Thymus (tissue), 11 donors: ENCODE results near the gene PITPNM3. TPM values are rescaled to one million over a fixed set of nuclear protein-coding genes. Genes with fewer than 3 reads are reported as not detected.
A peak's percentile ranks its signal among the peaks of the same experiment; 100 is the strongest.

Source experiments
- DNase-seq, 9 donors: peaks; one replicate each; pipeline ENCODE4 v3.0.0-alpha.2; 2013; ENCODE audit warnings: low spot score in 9 of 9, low read depth in 6 of 9, missing footprints in 1 of 9
- H3K27ac ChIP-seq, 2 donors: one replicate each; pipeline ENCODE4 v1.5.1; 2013; ENCODE audit warnings: control low read depth in 1 of 2, low read depth in 1 of 2, low read length in 1 of 2, mild to moderate bottlenecking in 1 of 2, moderate library complexity in 1 of 2
- H3K27me3 ChIP-seq, 2 donors: one replicate each; pipeline ENCODE4 v1.5.1; 2013; ENCODE audit warnings: low read length in 1 of 2; ENCODE audit not compliant: control insufficient read depth in 2 of 2, insufficient read depth in 1 of 2
- H3K36me3 ChIP-seq, 2 donors: one replicate each; pipeline ENCODE4 v1.5.1; 2013; ENCODE audit warnings: low read length in 1 of 2, mild to moderate bottlenecking in 1 of 2, moderate library complexity in 1 of 2; ENCODE audit not compliant: control insufficient read depth in 2 of 2, insufficient read depth in 2 of 2
- H3K4me1 ChIP-seq, 2 donors: one replicate each; pipeline ENCODE4 v1.5.1; 2013; ENCODE audit warnings: low read length in 2 of 2; ENCODE audit not compliant: control insufficient read depth in 2 of 2, insufficient read depth in 2 of 2
- H3K4me3 ChIP-seq, 2 donors: one replicate each; pipeline ENCODE4 v1.5.1; 2013; ENCODE audit warnings: low read length in 2 of 2, control low read depth in 1 of 2, mild to moderate bottlenecking in 1 of 2
- H3K9me3 ChIP-seq, 2 donors: one replicate each; pipeline ENCODE4 v1.5.1; 2013; ENCODE audit warnings: low read length in 1 of 2, mild to moderate bottlenecking in 1 of 2; ENCODE audit not compliant: control insufficient read depth in 2 of 2, insufficient read depth in 1 of 2
- WGBS: extraction: QIAGEN DNeasy Blood & Tissue Kit; methylation state at CpG from one replicate; pipeline ENCODE4 v1.1.7; 2013; 5-methylcytosine and 5-hydroxymethylcytosine counted together
- polyA plus RNA-seq: library from polyadenylated mRNA; stranded (reverse); fragments of 200-250 nt; gene quantifications from one replicate; pipeline ENCODE4 v1.2.3, GENCODE V29; 2013
- total RNA-seq: library from RNA; stranded (reverse); fragments of 120-200 nt; gene quantifications from one replicate; pipeline ENCODE4 v1.2.4, GENCODE V29; 2013
- donor health status: healthy.

PITPNM3 gene
- total and polyA plus RNA-seq, 2 donors: 0.33 to 0.52 TPM

- WGBS: 89% methylated on average over 10 of the region's 10 CpGs
- Histone ChIP-seq H3K27me3 (peaks cover 0 to 3% of the 10 kb centered on the region in 2 donors), H3K36me3 (no peaks in the 10 kb centered on the region), H3K9me3 (no peaks in the 10 kb centered on the region), H3K4me1 (no peaks in the 10 kb centered on the region), H3K4me3 (no peak overlapping the region), H3K27ac (no peak overlapping the region)
- no peak for DNase-seq
These were observed 94.4 kb downstream of the PITPNM3 start for GRCh38 chr17:6461792-6462524.

GRCh38 chr17:6461246-6461645 lies 95.1 kb downstream of the PITPNM3 start:
- WGBS: 97% methylated on average over 14 of the region's 14 CpGs
- H3K4me3 ChIP-seq: no peak overlapping the region
- no peaks in the 10 kb centered on the region for H3K36me3 ChIP-seq
- DNase-seq: no peak
- no peaks in the 10 kb centered on the region for H3K4me1 ChIP-seq
- no peaks in the 10 kb centered on the region for H3K9me3 ChIP-seq
- no peak overlapping the region for H3K27ac ChIP-seq
- H3K27me3 ChIP-seq: peaks cover 0 to 3% of the 10 kb centered on the region in 2 donors

DNA sequence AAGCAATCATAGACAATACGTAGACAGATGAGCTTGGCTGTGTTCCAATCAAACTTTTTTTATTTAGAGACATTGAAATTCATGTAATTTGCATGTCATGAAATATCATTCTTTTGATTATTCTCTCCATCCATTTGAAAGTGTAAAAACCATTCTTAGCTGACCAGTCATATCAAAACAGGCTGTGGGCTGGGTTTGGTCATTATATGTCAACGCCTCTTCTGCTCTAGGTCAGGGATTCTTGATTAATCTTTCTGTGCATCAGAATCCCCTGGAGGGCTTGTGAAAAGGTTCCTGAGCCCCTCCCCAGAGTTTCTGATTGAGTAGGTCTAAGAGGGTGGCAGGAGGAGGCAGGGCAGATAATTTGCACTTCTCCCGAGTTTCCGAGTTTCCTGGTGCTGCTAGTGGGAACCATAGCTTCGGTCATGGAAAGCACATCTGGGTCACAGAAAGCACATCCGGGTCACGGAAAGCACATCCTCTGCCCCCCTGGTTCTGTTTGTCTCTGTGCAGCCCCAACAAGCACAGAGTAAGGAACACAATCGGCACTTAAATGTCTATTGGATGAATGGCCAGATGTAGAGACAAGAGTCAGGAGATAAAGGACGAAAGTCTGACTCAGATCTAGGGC lies 95.7 kb downstream of the PITPNM3 start:
- no peak overlapping the region for H3K4me3 ChIP-seq
- no peaks in the 10 kb centered on the region for H3K9me3 ChIP-seq
- DNase-seq: no peak
- peaks cover 0 to 3% of the 10 kb centered on the region in 2 donors for H3K27me3 ChIP-seq
- no peaks in the 10 kb centered on the region for H3K4me1 ChIP-seq
- WGBS: 96% methylated on average over 9 of the region's 9 CpGs
- no peak overlapping the region for H3K27ac ChIP-seq
- no peaks in the 10 kb centered on the region for H3K36me3 ChIP-seq

- Histone ChIP-seq H3K4me1 (peaks cover 0 to 8% of the 10 kb centered on the region in 2 donors), H3K27ac (no peak overlapping the region), H3K9me3 (no peaks in the 10 kb centered on the region), H3K36me3 (no peaks in the 10 kb centered on the region), H3K27me3 (peaks cover 0 to 11% of the 10 kb centered on the region in 2 donors), H3K4me3 (no peak overlapping the region)
- WGBS: 92% methylated on average over 14 of the region's 14 CpGs
- DNase-seq: no peak
These were observed 97.8 kb downstream of the PITPNM3 start for GRCh38 chr17:6458460-6458950.

GRCh38 chr17:6457688-6458459 lies 98.5 kb downstream of the PITPNM3 start:
- Histone ChIP-seq H3K27me3 (peaks cover 0 to 11% of the 10 kb centered on the region in 2 donors), H3K9me3 (no peaks in the 10 kb centered on the region), H3K36me3 (no peaks in the 10 kb centered on the region), H3K27ac (no peak overlapping the region), H3K4me3 (no peak overlapping the region), H3K4me1 (peaks cover 0 to 8% of the 10 kb centered on the region in 2 donors)
- WGBS: 94% methylated on average over 10 of the region's 10 CpGs
- no peak for DNase-seq

- Histone ChIP-seq H3K4me1 (peaks cover 0 to 8% of the 10 kb centered on the region in 2 donors), H3K27ac (no peak overlapping the region), H3K27me3 (peaks cover 0 to 11% of the 10 kb centered on the region in 2 donors), H3K4me3 (no peak overlapping the region), H3K36me3 (no peaks in the 10 kb centered on the region), H3K9me3 (no peaks in the 10 kb centered on the region)
- no peak for DNase-seq
- WGBS: 82% methylated on average over 14 of the region's 14 CpGs
These were observed 99.3 kb downstream of the PITPNM3 start for GRCh38 chr17:6456914-6457687.

GRCh38 chr17:6456321-6456720 lies 100.0 kb downstream of the PITPNM3 start:
- DNase-seq: no peak
- Histone ChIP-seq H3K4me3 (no peak overlapping the region), H3K4me1 (peaks cover 0 to 8% of the 10 kb centered on the region in 2 donors), H3K27me3 (peaks cover 0 to 11% of the 10 kb centered on the region in 2 donors), H3K9me3 (no peaks in the 10 kb centered on the region), H3K27ac (no peak overlapping the region), H3K36me3 (no peaks in the 10 kb centered on the region)
- 94% methylated on average over 9 of the region's 9 CpGs for WGBS

DNA sequence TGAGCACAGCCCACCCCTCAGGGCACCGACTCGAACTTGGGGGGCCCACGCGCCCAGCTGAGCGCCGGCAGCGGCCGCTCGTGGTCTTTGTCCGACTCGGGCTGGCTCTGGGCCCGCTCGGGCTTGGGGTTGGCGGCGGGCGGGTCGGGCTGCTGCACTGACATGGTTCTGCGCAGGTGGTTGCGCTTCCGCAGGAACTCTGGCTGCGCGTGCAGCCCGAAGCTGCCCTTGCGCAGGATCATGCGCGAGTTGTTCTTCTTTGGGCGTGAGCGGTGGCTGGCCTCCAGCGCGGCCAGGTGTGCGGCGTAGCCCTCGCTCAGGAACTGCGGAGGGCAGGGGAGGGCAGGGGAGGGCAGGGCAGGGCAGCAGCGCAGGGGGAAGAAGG lies 101.0 kb downstream of the PITPNM3 start:
- peaks cover 0 to 11% of the 10 kb centered on the region in 2 donors for H3K27me3 ChIP-seq
- no peaks in the 10 kb centered on the region for H3K9me3 ChIP-seq
- H3K27ac ChIP-seq: peak overlapping the region; percentile 26 to 81
- H3K36me3 ChIP-seq: peaks cover 0 to 1% of the 10 kb centered on the region in 2 donors
- 2% methylated on average over 34 of the region's 35 CpGs for WGBS
- peak; percentile 8 to 75 (median 40) for DNase-seq
- H3K4me1 ChIP-seq: peaks cover 0 to 8% of the 10 kb centered on the region in 2 donors
- peak overlapping the region; percentile 10 to 13 for H3K4me3 ChIP-seq
